Activated naive CD4-positive, alpha-beta T cell treated with anti-CD3 and anti-CD28 coated beads, Interleukin-2, amount 10 ng/mL, durations not matched to agents 7 days and 5 days (primary cell): ENCODE data around the gene LUM.

ENCODE experiments used
- CTCF ChIA-PET: fragments of 350-600 bp; sonication (Branson Sonifier 250); formaldehyde crosslinking; loops from one replicate; lab custom pipeline; 2021; ENCODE audit warnings: antibody characterized with exemption; lab: Charles Lee
- DNase-seq: peaks from one replicate; pipeline ENCODE4 v3.0.0-alpha.2; 2020
- H3K27ac Mint-ChIP-seq: one replicate; pipeline ENCODE4 v1.8.0; 2021; ENCODE audit warnings: mild to moderate bottlenecking, moderate library complexity, mixed read lengths
- H3K27me3 Mint-ChIP-seq: one replicate; pipeline ENCODE4 v1.8.0; 2021; ENCODE audit warnings: mild to moderate bottlenecking, mixed read lengths
- H3K36me3 Mint-ChIP-seq: one replicate; pipeline ENCODE4 v1.8.0; 2021; ENCODE audit warnings: mixed read lengths
- H3K4me1 Mint-ChIP-seq: one replicate; pipeline ENCODE4 v1.8.0; 2021; ENCODE audit warnings: mixed read lengths
- H3K4me3 Mint-ChIP-seq: one replicate; pipeline ENCODE4 v1.8.0; 2021; ENCODE audit warnings: mild to moderate bottlenecking, moderate library complexity, mixed read lengths
- H3K9me3 Mint-ChIP-seq: one replicate; pipeline ENCODE4 v1.8.0; 2021; ENCODE audit warnings: mixed read lengths

Gene LUM

GRCh38 chr12:91074154-91074709 lies 37.1 kb downstream of the LUM start:
- no peak for DNase-seq
- Mint-ChIP-seq H3K9me3 (no peaks in the 10 kb centered on the region), H3K27me3 (peaks cover 4% of the 10 kb centered on the region), H3K4me3 (no peak overlapping the region), H3K4me1 (no peaks in the 10 kb centered on the region), H3K27ac (no peak overlapping the region), H3K36me3 (no peaks in the 10 kb centered on the region)
- CTCF ChIA-PET, result interaction anchor here (0.6 kb wide), 1 partner anchor 36 kb away, joined by 3 read pairs; no protein-coding TSS in a partner anchor

GRCh38 chr12:91073426-91073825 lies 37.9 kb downstream of the LUM start:
- Mint-ChIP-seq H3K27me3 (peaks cover 4% of the 10 kb centered on the region), H3K27ac (no peak overlapping the region), H3K4me3 (no peak overlapping the region), H3K36me3 (no peaks in the 10 kb centered on the region), H3K9me3 (no peaks in the 10 kb centered on the region), H3K4me1 (no peaks in the 10 kb centered on the region)
- no peak for DNase-seq
- CTCF ChIA-PET, result no interaction called here

- H3K36me3 Mint-ChIP-seq, result no peaks in the 10 kb centered on the region
- no peaks in the 10 kb centered on the region for H3K4me1 Mint-ChIP-seq
- peaks cover 4% of the 10 kb centered on the region for H3K27me3 Mint-ChIP-seq
- H3K4me3 Mint-ChIP-seq, result no peak overlapping the region
- no peaks in the 10 kb centered on the region for H3K9me3 Mint-ChIP-seq
- H3K27ac Mint-ChIP-seq, result no peak overlapping the region
- CTCF ChIA-PET, result interaction anchor here (0.6 kb wide), 1 partner anchor 57 kb away, joined by 3 read pairs; no protein-coding TSS in a partner anchor
- DNase-seq, result no peak
Measured at GRCh38 chr12:91072931-91073330, 38.4 kb downstream of the LUM start.

- Mint-ChIP-seq H3K27ac (no peak overlapping the region), H3K9me3 (no peaks in the 10 kb centered on the region), H3K27me3 (no peaks in the 10 kb centered on the region), H3K36me3 (no peaks in the 10 kb centered on the region), H3K4me3 (no peak overlapping the region), H3K4me1 (no peaks in the 10 kb centered on the region)
- CTCF ChIA-PET, result interaction anchor here (1.0 kb wide), 1 partner anchor 126 kb away, joined by 3 read pairs; no protein-coding TSS in a partner anchor
- no peak for DNase-seq
Measured at GRCh38 chr12:91070936-91071335, 40.4 kb downstream of the LUM start.

DNA sequence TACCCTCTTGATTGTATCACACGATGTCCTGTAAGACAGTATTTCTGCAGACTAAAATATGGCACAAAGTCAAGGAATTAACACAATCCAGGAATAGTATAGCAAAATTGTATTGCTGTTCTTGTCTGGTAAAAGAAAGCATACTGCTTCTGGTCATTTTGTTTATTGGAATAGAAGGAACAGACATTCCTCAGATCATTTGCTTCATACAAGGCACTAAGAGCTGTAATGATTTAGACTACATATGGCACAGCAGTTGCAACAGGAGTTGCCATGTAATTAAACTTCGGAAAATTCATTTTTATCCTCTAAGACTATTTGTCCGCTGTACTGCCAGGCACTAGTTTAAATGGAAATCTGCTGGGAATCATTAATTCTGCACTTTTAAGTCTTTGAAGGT lies 45.9 kb downstream of the LUM start:
- no peaks in the 10 kb centered on the region for H3K9me3 Mint-ChIP-seq
- DNase-seq, result no peak
- H3K27ac Mint-ChIP-seq, result no peak overlapping the region
- H3K4me1 Mint-ChIP-seq, result no peaks in the 10 kb centered on the region
- H3K4me3 Mint-ChIP-seq, result no peak overlapping the region
- CTCF ChIA-PET, result no interaction called here
- no peaks in the 10 kb centered on the region for H3K36me3 Mint-ChIP-seq
- no peaks in the 10 kb centered on the region for H3K27me3 Mint-ChIP-seq

GRCh38 chr12:91064640-91065039 lies 46.7 kb downstream of the LUM start:
- Mint-ChIP-seq H3K4me3 (no peak overlapping the region), H3K4me1 (no peaks in the 10 kb centered on the region), H3K36me3 (no peaks in the 10 kb centered on the region), H3K27me3 (no peaks in the 10 kb centered on the region), H3K27ac (no peak overlapping the region), H3K9me3 (no peaks in the 10 kb centered on the region)
- CTCF ChIA-PET, result no interaction called here
- no peak for DNase-seq

DNA sequence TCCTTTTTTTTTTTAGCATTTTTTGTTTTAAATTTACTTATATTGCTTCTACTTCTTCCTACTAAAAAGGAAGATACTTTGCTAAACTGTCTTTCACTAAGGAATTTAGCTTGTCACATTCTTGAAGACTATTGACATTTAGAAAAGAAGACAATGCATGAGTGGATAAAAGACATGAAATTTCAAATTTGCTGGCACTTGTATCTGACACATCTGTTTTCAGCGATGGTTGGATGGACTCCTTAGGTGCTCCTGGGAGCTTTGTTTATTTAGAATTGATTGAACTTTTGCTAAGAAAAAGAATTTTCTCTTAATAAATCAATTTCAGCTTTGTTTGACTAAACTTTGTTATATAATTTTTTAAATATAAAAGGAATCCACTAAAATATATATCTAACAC lies 50.2 kb downstream of the LUM start:
- no peaks in the 10 kb centered on the region for H3K36me3 Mint-ChIP-seq
- DNase-seq, result no peak
- H3K4me1 Mint-ChIP-seq, result no peaks in the 10 kb centered on the region
- no peak overlapping the region for H3K27ac Mint-ChIP-seq
- no peak overlapping the region for H3K4me3 Mint-ChIP-seq
- CTCF ChIA-PET, result no interaction called here
- H3K27me3 Mint-ChIP-seq, result no peaks in the 10 kb centered on the region
- H3K9me3 Mint-ChIP-seq, result no peaks in the 10 kb centered on the region

DNA sequence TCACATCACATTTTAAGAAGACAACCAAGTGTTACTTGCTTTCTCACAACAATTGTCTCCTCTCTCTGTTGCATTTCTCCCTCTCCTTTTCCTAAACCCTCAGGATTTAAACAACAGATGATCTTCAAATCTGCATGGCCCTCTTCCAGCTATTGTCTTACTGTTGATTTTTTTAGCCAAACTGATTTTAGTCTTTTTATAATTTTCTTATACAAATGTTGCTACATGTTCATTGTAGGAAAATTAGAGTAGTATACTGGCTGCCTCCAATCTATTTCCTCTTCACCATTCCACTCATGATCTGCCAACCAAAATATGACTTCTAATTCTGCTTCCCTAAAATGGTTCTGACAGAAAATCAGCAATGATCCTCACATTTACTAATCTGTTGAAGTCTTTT lies 52.1 kb downstream of the LUM start:
- H3K4me3 Mint-ChIP-seq, result no peak overlapping the region
- H3K27ac Mint-ChIP-seq, result no peak overlapping the region
- no peaks in the 10 kb centered on the region for H3K9me3 Mint-ChIP-seq
- H3K36me3 Mint-ChIP-seq, result no peaks in the 10 kb centered on the region
- no peaks in the 10 kb centered on the region for H3K27me3 Mint-ChIP-seq
- CTCF ChIA-PET, result no interaction called here
- H3K4me1 Mint-ChIP-seq, result no peaks in the 10 kb centered on the region
- no peak for DNase-seq

DNA sequence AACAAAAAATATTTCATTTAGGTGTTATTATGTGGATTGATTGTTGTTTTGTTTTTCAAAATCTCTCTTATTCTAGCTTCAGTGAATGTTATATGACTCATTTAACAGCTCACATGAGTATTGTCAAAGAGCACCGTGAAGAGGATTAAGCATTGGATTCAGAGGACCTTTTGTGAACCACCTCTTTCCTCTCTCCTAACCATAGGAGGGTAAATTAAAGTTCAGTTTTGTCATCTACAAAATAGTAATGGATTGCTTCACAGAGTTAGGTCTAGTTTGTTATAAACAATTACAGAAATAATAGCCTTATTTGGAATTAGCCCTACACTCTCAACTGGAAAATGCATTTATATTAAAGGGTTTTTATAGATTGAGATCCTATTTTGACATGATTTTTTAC lies 52.5 kb downstream of the LUM start:
- H3K4me1 Mint-ChIP-seq, result no peaks in the 10 kb centered on the region
- CTCF ChIA-PET, result no interaction called here
- no peaks in the 10 kb centered on the region for H3K9me3 Mint-ChIP-seq
- H3K4me3 Mint-ChIP-seq, result no peak overlapping the region
- no peak overlapping the region for H3K27ac Mint-ChIP-seq
- no peak for DNase-seq
- H3K27me3 Mint-ChIP-seq, result no peaks in the 10 kb centered on the region
- no peaks in the 10 kb centered on the region for H3K36me3 Mint-ChIP-seq

- no peak for DNase-seq
- Mint-ChIP-seq H3K4me1 (no peaks in the 10 kb centered on the region), H3K9me3 (no peaks in the 10 kb centered on the region), H3K27me3 (no peaks in the 10 kb centered on the region), H3K27ac (no peak within 1 kb of the TSS), H3K36me3 (no peaks in the 10 kb centered on the region), H3K4me3 (no peak within 1 kb of the TSS)
- CTCF ChIA-PET, result no interaction called here
Measured at GRCh38 chr12:91057368-91058165, 53.7 kb downstream of the LUM start, which contains the start of gene KERA. Gene KERA (minus strand): TSS chr12:91058024. CDS start chr12:91056281, 1,743 bp downstream.

GRCh38 chr12:91056488-91056887 lies 54.8 kb downstream of the LUM start:
- Mint-ChIP-seq H3K4me3 (no peak overlapping the region), H3K36me3 (no peaks in the 10 kb centered on the region), H3K4me1 (no peaks in the 10 kb centered on the region), H3K27ac (no peak overlapping the region), H3K27me3 (no peaks in the 10 kb centered on the region), H3K9me3 (no peaks in the 10 kb centered on the region)
- CTCF ChIA-PET, result no interaction called here
- no peak for DNase-seq

DNA sequence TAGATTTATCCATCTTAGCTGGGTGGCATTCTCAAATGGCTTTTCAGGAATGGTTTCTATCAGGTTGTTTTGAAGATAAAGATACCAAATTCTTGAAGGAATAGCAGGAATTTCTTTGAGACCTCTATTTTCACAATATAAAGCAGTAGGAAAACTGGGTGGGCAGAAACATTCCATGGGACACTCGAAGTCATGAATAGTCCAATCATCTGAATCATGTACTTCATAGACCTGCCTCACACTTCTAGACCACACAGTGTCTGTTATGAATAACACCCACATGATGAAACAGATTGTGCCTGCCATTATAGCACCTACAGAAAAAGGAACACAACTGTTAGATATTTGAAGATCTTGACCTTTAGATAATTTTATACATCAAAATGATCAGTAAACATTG lies 55.3 kb downstream of the LUM start:
- Mint-ChIP-seq H3K9me3 (no peaks in the 10 kb centered on the region), H3K4me1 (no peaks in the 10 kb centered on the region), H3K27me3 (no peaks in the 10 kb centered on the region), H3K4me3 (no peak overlapping the region), H3K27ac (no peak overlapping the region), H3K36me3 (no peaks in the 10 kb centered on the region)
- CTCF ChIA-PET, result no interaction called here
- DNase-seq, result no peak

DNA sequence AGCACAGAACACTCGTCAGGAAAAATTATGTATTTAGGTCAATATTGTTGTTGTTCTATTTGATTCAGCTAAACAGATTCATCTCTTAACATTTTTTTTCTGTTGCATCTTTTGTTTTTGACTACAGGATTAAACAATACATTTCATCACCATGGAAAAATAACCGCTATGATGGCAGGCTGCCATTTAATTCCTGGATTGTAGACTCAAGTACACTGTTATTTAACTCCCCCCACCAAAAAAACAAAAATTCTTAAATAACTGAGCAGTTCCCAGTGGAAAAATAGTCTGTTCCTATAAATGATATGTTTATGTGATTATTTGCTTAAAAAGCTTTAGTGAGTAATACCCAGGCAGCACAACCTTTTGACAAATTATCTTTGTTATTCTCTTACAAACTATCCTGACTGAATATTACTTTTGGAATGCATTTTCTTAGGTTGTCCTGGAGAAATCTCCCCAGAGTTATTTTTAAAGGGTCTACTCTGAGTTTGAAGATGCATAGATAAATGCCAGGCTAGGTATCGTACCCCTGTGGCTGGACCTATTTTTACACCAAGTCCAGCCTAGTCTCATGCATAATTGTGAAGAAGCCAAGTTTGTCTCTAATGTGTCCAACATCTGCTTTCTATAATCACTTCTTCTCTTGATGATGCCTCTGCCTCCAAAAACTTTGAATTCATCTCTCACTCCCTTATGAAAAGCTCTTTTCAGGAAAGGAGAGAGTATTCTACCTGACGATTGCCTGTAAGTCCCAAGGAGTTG lies 57.2 kb downstream of the LUM start:
- Mint-ChIP-seq H3K4me1 (no peaks in the 10 kb centered on the region), H3K9me3 (no peaks in the 10 kb centered on the region), H3K27me3 (no peaks in the 10 kb centered on the region), H3K36me3 (no peaks in the 10 kb centered on the region), H3K27ac (no peak overlapping the region), H3K4me3 (no peak overlapping the region)
- no peak for DNase-seq
- CTCF ChIA-PET, result no interaction called here
